ENCODE results near the gene CCND3. TPM values are rescaled to one million over a fixed set of nuclear protein-coding genes. Genes with fewer than 3 reads are reported as not detected.

CCND3 gene
- total RNA-seq, 1 experiment from 2014 or later = 75.1 TPM

GRCh38 chr6:41939848-41940758 is 1.5 kb downstream of the CCND3 start:
- H3K4me1 ChIP-seq (replicated peaks; ENCODE audit: insufficient read depth) = peaks cover 34% of the 10 kb centered on the region
- peaks cover 5% of the 10 kb centered on the region; the same call in 1 of the 2 replicates for H4K20me1 ChIP-seq (ENCODE audit: insufficient read depth)
- peak overlapping the region; percentile 85 for H2AFZ ChIP-seq
- peak overlapping the region; percentile 100 for H3K4me2 ChIP-seq
- H3K9me3 ChIP-seq (ENCODE audit: insufficient read depth, low read depth) = no peaks in the 10 kb centered on the region
- peak; percentile 52 to 61 for DNase-seq
- no peaks in the 10 kb centered on the region for H3K36me3 ChIP-seq (ENCODE audit: low read depth)
- H3K4me3 ChIP-seq = peak overlapping the region; percentile 78
- H3K79me2 ChIP-seq (ENCODE audit: low read depth) = peaks cover 15% of the 10 kb centered on the region
- intact Hi-C loops (cut with micrococcal nuclease; ENCODE audit: unreplicated experiment) = loop anchor here (1.0 to 5.0 kb wide), 3 partner anchors 104 to 158 kb away; partner anchors contain the start of gene PRICKLE4
- H3K9me2 ChIP-seq (ENCODE audit: insufficient read depth) = no peaks in the 10 kb centered on the region
- TF ChIP-seq CTCF (conservative IDR thresholded peaks at IDR 0.05) = no peak
- TF ChIP-seq EZH2 (IDR thresholded peaks at IDR 0.05; ENCODE audit: low read depth) = no peak
- no peaks in the 10 kb centered on the region for H3K27me3 ChIP-seq (ENCODE audit: insufficient read depth, low read depth)
- no peak overlapping the region for H3K27ac ChIP-seq
- POLR2A ChIA-PET (ENCODE audit: unreplicated experiment) = interaction anchor here (0.6 kb wide), 4 partner anchors 24 to 227 kb away, joined by 3 to 7 read pairs (median 6); no protein-coding TSS in a partner anchor
- no TSS peak for BruUV-seq (replicated peaks)
- CTCF ChIA-PET = interaction anchor here (0.6 to 0.9 kb wide), 3 partner anchors 19 to 155 kb away, joined by 3 to 5 read pairs (median 3); partner anchors contain the start of genes BYSL and MED20
- H3F3A ChIP-seq (ENCODE audit: insufficient read depth, low read depth) = peaks cover 39% of the 10 kb centered on the region

GRCh38 chr6:41939176-41939847 is 2.3 kb downstream of the CCND3 start:
- DNase-seq = no peak
- ChIA-PET POLR2A (ENCODE audit: unreplicated experiment) (interaction anchor here (0.6 kb wide), 3 partner anchors 23 to 226 kb away, joined by 3 to 7 read pairs (median 6); no protein-coding TSS in a partner anchor), CTCF (interaction anchor here (0.6 to 1.0 kb wide), 5 partner anchors 18 to 275 kb away, joined by 3 to 5 read pairs (median 3); partner anchors contain the start of genes BYSL and MED20)
- no peaks in the 10 kb centered on the region for H3K9me3 ChIP-seq (ENCODE audit: insufficient read depth, low read depth)
- 0 out of 2 replicates have a peak, but pooled peaks cover 2% of the 10 kb centered on the region for H3K36me3 ChIP-seq (ENCODE audit: low read depth)
- no peak overlapping the region for H3K27ac ChIP-seq
- H3K4me1 ChIP-seq (replicated peaks; ENCODE audit: insufficient read depth) = peaks cover 34% of the 10 kb centered on the region
- no TSS peak for BruUV-seq (replicated peaks)
- peaks cover 13% of the 10 kb centered on the region; the same call in 1 of the 2 replicates for H4K20me1 ChIP-seq (ENCODE audit: insufficient read depth)
- no peak overlapping the region for H3K4me3 ChIP-seq
- intact Hi-C loops (cut with micrococcal nuclease; ENCODE audit: unreplicated experiment) = loop anchor here (5.0 kb wide), 2 partner anchors 137 to 157 kb away; partner anchors contain the start of gene PRICKLE4
- no peaks in the 10 kb centered on the region for H3K9me2 ChIP-seq (ENCODE audit: insufficient read depth)
- peaks cover 47% of the 10 kb centered on the region for H3F3A ChIP-seq (ENCODE audit: insufficient read depth, low read depth)
- H3K4me2 ChIP-seq = peak overlapping the region; percentile 100; the same call in 1 of the 2 replicates
- TF ChIP-seq CTCF (conservative IDR thresholded peaks at IDR 0.05) = no peak
- no peak for TF ChIP-seq EZH2 (IDR thresholded peaks at IDR 0.05; ENCODE audit: low read depth)
- peaks cover 15% of the 10 kb centered on the region for H3K79me2 ChIP-seq (ENCODE audit: low read depth)
- H2AFZ ChIP-seq = no peak overlapping the region
- no peaks in the 10 kb centered on the region for H3K27me3 ChIP-seq (ENCODE audit: insufficient read depth, low read depth)
